OCI-LY1 (cell line): ENCODE results near the gene MAPK7.

Experiments used
- H2AFZ ChIP-seq: fragments of 200-600 bp; sonication (generic), shearing (Covaris generic); 2 replicates; pipeline ENCODE4 v1.6.0; 2014; ENCODE audit warnings: antibody characterized with exemption, mild to moderate bottlenecking, low read length
- H3F3A ChIP-seq: fragments of 200-600 bp; sonication (generic), shearing (Covaris generic); 2 replicates; pipeline ENCODE4 v1.6.0; 2014; ENCODE audit warnings: mild to moderate bottlenecking, antibody characterized with exemption, low read length, moderate library complexity; ENCODE audit not compliant: insufficient read depth
- H3K27ac ChIP-seq: fragments of 200-600 bp; sonication (generic); 2 replicates; pipeline ENCODE4 v1.5.1; 2014; ENCODE audit warnings: low read length, mixed run types, mild to moderate bottlenecking, low read depth; ENCODE audit not compliant: poor library complexity, severe bottlenecking
- H3K27me3 ChIP-seq: fragments of 200-600 bp; sonication (generic); 2 replicates; pipeline ENCODE4 v1.6.0; 2014; ENCODE audit warnings: antibody characterized with exemption, mild to moderate bottlenecking, low read length, moderate library complexity; ENCODE audit not compliant: insufficient read depth
- H3K36me3 ChIP-seq: fragments of 200-600 bp; sonication (generic); 2 replicates; pipeline ENCODE4 v1.6.1; 2014; ENCODE audit warnings: mild to moderate bottlenecking, antibody characterized with exemption, low read length, moderate library complexity, mixed read lengths; ENCODE audit not compliant: insufficient read depth
- H3K4me1 ChIP-seq: fragments of 200-600 bp; sonication (generic); 2 replicates; pipeline ENCODE4 v1.5.1; 2014; ENCODE audit warnings: mild to moderate bottlenecking, low read length, moderate library complexity; ENCODE audit not compliant: insufficient read depth, severe bottlenecking
- H3K4me2 ChIP-seq: fragments of 200-600 bp; sonication (generic), shearing (Covaris generic); 2 replicates; pipeline ENCODE4 v1.6.1; 2014; ENCODE audit warnings: low read length
- H3K4me3 ChIP-seq: fragments of 200-600 bp; sonication (generic); 2 replicates; pipeline ENCODE4 v1.5.1; 2014; ENCODE audit warnings: low read length, low read depth, mild to moderate bottlenecking, mixed read lengths; ENCODE audit not compliant: poor library complexity, severe bottlenecking
- H3K79me2 ChIP-seq: fragments of 200-600 bp; shearing (Covaris generic); 2 replicates; pipeline ENCODE4 v1.6.1; 2016; ENCODE audit warnings: mixed run types, low read length, mixed read lengths; ENCODE audit not compliant: insufficient read depth
- H3K9ac ChIP-seq: fragments of 200-600 bp; sonication (generic), shearing (Covaris generic); 2 replicates; pipeline ENCODE4 v1.6.1; 2014; ENCODE audit warnings: mild to moderate bottlenecking, low read length, mixed read lengths
- H3K9me2 ChIP-seq: fragments of 200-600 bp; sonication (generic), shearing (Covaris generic); 2 replicates; pipeline ENCODE4 v1.6.1; 2014; ENCODE audit warnings: low read depth, mild to moderate bottlenecking, low read length, mixed read lengths
- H3K9me3 ChIP-seq: fragments of 200-600 bp; shearing (Covaris generic); 2 replicates; pipeline ENCODE4 v1.6.1; 2014; ENCODE audit warnings: low read length, mixed read lengths
- H4K20me1 ChIP-seq: fragments of 200-600 bp; sonication (generic), shearing (Covaris generic); 2 replicates; pipeline ENCODE4 v1.6.0; 2016; ENCODE audit warnings: mild to moderate bottlenecking, low read length; ENCODE audit not compliant: insufficient read depth
- EZH2 ChIP-seq: fragments of 200-600 bp; sonication (generic), shearing (Covaris generic); IDR thresholded peaks from 2 replicates; pipeline ENCODE4 v1.8.0; 2017; ENCODE audit warnings: borderline replicate concordance, mixed run types, mild to moderate bottlenecking, antibody characterized with exemption, low read length, moderate library complexity, mixed read lengths
- TF ChIP-seq, protein P1 (sequence below): fragments of 200-600 bp; sonication (generic), shearing (Covaris generic); IDR thresholded peaks from 2 replicates; pipeline ENCODE4 v1.5.1; 2017; ENCODE audit warnings: mild to moderate bottlenecking, antibody characterized with exemption, low read length, moderate library complexity, mixed read lengths

Gene MAPK7

DNA sequence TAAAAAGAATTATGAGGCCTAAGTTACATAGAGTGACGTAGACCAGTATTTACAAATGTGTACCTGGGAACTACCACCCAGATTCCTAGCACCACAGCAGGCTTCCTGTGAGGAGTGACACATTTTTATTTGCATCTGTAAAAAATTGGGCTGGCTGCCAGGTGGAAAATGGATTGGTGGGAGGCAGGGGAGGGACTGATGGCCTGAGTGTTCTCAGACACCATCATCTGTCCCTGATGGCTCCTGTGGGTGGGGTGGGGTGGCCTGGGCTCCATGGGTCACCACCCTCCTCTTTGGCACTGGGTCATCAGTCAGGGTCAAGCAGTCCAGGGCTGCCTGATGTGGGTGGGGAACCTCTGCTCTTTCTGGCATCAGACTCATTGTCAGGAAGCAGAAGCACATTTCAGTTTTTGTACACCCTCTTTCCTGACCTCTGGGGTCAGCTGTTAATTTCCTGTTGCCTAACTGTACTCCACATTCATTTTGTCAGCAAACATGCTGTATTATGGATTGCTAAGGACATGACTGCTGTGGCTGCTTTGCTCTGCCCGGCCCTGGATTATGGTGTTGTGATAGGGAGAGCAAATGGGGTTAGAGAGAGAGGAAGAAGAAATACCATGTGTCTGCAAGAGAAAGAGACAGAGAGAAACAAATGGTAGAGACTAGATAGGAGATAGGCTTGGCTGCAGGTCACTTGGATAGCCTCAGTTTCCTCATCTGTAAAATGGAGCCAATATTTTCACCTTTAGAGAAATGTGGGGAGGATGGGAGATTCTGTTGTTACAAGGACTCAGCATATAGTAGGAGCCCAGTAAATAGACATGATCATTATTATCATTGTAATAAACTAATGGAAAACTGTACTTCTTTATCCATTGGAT lies 20.2 kb downstream of the MAPK7 start:
- Histone ChIP-seq H3K4me1 (no peaks in the 10 kb centered on the region), H2AFZ (no peak overlapping the region)
- TF ChIP-seq EZH2, result no peak
- TF ChIP-seq, protein P1, sequence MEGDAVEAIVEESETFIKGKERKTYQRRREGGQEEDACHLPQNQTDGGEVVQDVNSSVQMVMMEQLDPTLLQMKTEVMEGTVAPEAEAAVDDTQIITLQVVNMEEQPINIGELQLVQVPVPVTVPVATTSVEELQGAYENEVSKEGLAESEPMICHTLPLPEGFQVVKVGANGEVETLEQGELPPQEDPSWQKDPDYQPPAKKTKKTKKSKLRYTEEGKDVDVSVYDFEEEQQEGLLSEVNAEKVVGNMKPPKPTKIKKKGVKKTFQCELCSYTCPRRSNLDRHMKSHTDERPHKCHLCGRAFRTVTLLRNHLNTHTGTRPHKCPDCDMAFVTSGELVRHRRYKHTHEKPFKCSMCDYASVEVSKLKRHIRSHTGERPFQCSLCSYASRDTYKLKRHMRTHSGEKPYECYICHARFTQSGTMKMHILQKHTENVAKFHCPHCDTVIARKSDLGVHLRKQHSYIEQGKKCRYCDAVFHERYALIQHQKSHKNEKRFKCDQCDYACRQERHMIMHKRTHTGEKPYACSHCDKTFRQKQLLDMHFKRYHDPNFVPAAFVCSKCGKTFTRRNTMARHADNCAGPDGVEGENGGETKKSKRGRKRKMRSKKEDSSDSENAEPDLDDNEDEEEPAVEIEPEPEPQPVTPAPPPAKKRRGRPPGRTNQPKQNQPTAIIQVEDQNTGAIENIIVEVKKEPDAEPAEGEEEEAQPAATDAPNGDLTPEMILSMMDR, result no peak

DNA sequence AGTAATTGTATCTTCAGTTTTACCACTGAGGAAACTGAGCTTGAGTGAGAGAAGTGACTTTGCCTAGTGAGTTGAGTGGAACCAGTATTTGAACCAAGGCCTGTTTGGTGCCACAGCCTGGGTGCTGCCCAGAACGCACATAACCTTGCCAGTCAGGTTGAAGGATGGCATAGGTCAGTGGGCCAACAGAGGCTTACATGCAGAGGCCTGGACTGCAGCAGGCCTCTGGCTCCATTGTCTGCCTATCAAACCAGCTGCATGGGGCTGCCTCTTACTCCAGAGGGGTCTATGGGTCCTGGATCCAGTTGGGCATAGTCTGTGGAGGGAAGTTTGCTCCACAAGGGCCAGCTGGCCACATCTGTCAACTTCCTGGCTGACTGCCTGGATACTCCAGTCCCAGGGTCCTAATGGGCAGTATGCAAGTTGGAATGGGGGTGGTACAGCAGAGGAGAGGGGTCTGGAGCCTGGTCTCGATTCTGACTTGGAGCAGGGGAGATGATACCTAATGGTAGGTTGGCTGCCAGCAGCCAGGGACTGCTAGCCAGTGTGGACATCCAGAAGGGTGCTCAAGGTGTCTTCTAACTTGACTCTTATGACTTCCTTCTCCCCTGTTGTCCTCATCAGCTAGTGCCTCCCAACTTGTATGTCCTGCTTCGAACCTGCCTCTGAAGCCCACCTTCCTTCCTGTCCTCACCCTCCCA lies 21.6 kb downstream of the MAPK7 start:
- Histone ChIP-seq H3K36me3 (no peaks in the 10 kb centered on the region), H3K4me2 (no peak overlapping the region), H3F3A (no peaks in the 10 kb centered on the region), H2AFZ (no peak overlapping the region), H3K9ac (no peak overlapping the region), H3K4me3 (no peak overlapping the region), H4K20me1 (no peaks in the 10 kb centered on the region), H3K9me3 (no peaks in the 10 kb centered on the region), H3K27me3 (no peaks in the 10 kb centered on the region), H3K79me2 (no peaks in the 10 kb centered on the region), H3K9me2 (no peaks in the 10 kb centered on the region), H3K4me1 (no peaks in the 10 kb centered on the region), H3K27ac (no peak overlapping the region)
- TF ChIP-seq, protein P1, result no peak
- no peak for TF ChIP-seq EZH2

More for the DNA sequence above, 20.2 kb downstream of the MAPK7 start:
- H3F3A ChIP-seq, result no peaks in the 10 kb centered on the region
- H3K27ac ChIP-seq, result no peak overlapping the region
- H3K4me2 ChIP-seq, result no peak overlapping the region
- no peak overlapping the region for H3K4me3 ChIP-seq
- H3K79me2 ChIP-seq, result no peaks in the 10 kb centered on the region
- no peaks in the 10 kb centered on the region for H3K9me3 ChIP-seq
- no peaks in the 10 kb centered on the region for H3K36me3 ChIP-seq
- no peaks in the 10 kb centered on the region for H3K27me3 ChIP-seq
- no peak overlapping the region for H3K9ac ChIP-seq
- no peaks in the 10 kb centered on the region for H4K20me1 ChIP-seq
- no peaks in the 10 kb centered on the region for H3K9me2 ChIP-seq

DNA sequence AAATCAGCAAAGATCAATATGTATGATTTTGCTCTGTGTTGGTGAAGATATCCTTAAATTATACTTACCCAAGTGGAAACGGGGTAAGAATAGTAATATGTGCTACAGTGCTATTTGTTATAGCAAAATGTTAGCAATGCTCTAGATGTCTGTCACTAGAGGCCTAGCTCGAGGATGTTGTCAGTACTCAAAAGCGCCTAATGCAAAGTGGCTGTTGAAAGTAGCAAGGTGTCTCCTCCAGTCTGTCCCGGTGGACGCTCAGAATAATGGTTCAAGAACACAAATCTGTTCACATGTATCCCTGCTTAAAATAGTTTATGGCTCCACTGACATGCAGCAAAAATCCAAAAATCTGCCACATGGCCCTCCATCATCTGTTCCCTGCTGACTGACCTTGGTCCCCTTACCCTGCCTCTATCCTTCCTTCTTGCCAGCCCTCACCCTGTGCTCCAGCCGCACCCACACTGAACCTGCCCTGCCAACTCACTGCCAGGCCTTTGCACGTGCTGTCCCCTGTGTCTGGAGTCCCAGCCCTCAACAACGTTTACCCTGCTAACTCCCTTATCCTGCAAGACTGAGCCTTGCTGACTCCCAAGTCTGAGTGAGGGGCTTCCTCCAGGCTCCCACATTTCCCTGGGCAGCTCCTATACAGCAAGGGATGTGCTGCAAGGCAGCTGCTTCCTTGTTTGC lies 23.2 kb downstream of the MAPK7 start:
- Histone ChIP-seq H3K79me2 (no peaks in the 10 kb centered on the region), H4K20me1 (no peaks in the 10 kb centered on the region), H3K9me3 (no peaks in the 10 kb centered on the region), H3K4me1 (no peaks in the 10 kb centered on the region), H3K4me2 (no peak overlapping the region), H3K4me3 (no peak overlapping the region), H3K27me3 (no peaks in the 10 kb centered on the region), H3K9me2 (no peaks in the 10 kb centered on the region), H2AFZ (no peak overlapping the region), H3K36me3 (no peaks in the 10 kb centered on the region), H3K27ac (no peak overlapping the region), H3K9ac (no peak overlapping the region), H3F3A (no peaks in the 10 kb centered on the region)
- TF ChIP-seq, protein P1, result no peak
- no peak for TF ChIP-seq EZH2
